A549 (cell line): ENCODE data around the gene OR10G7. TPM values are rescaled to one million over a fixed set of nuclear protein-coding genes. Genes with fewer than 3 reads are reported as not detected.

Experiments
- ATAC-seq, 2 experiments: fragments of 200-7000 bp in 1 of 2; fragments of >200 bp in 1 of 2; cut with Nextera tagmentation in 1 of 2; cut with Tn5 transposase in 1 of 2; 3 replicates each; pipeline versions ENCODE4 v1.8.0 to v1.9.1; 2018 to 2020; ENCODE audit warnings: mild to moderate bottlenecking in 1 of 2, moderate library complexity in 1 of 2
- CTCF ChIA-PET: fragments of 300-600 bp; sonication (Branson Sonifier 250); formaldehyde crosslinking; extraction: SDS; loops from one replicate; lab custom pipeline; 2021; ENCODE audit warnings: antibody characterized with exemption, inconsistent platforms; lab: Yijun Ruan, JAX
- POLR2A ChIA-PET: fragments of 350-600 bp; formaldehyde crosslinking; extraction: SDS; loops from one replicate; lab custom pipeline; 2021; ENCODE audit warnings: antibody characterized with exemption, inconsistent platforms; lab: Yijun Ruan, JAX
- DNase-seq, 2 experiments: peaks; one replicate each; pipeline versions ENCODE4 v3.0.0 to v3.0.0-alpha.2; 2011 to 2016; ENCODE audit warnings: low read depth in 1 of 2, low spot score in 1 of 2
- FAIRE-seq: peaks from 2 replicates; lab custom pipeline; 2011; peaks lifted over from hg19 to GRCh38; lab: Jason Lieb, UNC
- H3K27ac ChIP-seq, 2 experiments: fragments of >200 bp; sonication (Bioruptor Twin); formaldehyde crosslinking; 3 replicates each; pipeline ENCODE4 v1.5.1; 2016 to 2017
- H3K4me1 ChIP-seq: fragments of >200 bp; sonication (Bioruptor Twin); formaldehyde crosslinking; 3 replicates; pipeline ENCODE4 v1.6.1; 2016
- H3K4me2 ChIP-seq: fragments of >200 bp; sonication (Bioruptor Twin); formaldehyde crosslinking; 3 replicates; pipeline ENCODE4 v1.6.1; 2016
- H3K4me3 ChIP-seq: fragments of >200 bp; sonication (Bioruptor Twin); formaldehyde crosslinking; 3 replicates; pipeline ENCODE4 v1.5.1; 2016
- H3K9me3 ChIP-seq: fragments of >200 bp; sonication (Bioruptor Twin); formaldehyde crosslinking; 3 replicates; pipeline ENCODE4 v1.6.1; 2016
- BHLHE40 ChIP-seq: IDR thresholded peaks from 2 replicates; pipeline ENCODE4 v1.6.1; 2012; ENCODE audit warnings: low read depth, low read length, inconsistent platforms
- CBX2 ChIP-seq: fragments of 200-600 bp; sonication (generic); IDR thresholded peaks from 2 replicates; pipeline ENCODE4 v1.6.1; 2016; ENCODE audit warnings: low read depth, mild to moderate bottlenecking, borderline replicate concordance
- CBX8 ChIP-seq: fragments of 200-600 bp; sonication (generic); IDR thresholded peaks from 2 replicates; pipeline ENCODE4 v1.6.1; 2016
- CEBPB ChIP-seq, 2 experiments: fragments of >200 bp in 1 of 2; sonication (Bioruptor Twin) in 1 of 2; formaldehyde crosslinking in 1 of 2; IDR thresholded peaks; 2 replicates each; pipeline ENCODE4 v1.6.1; 2012 to 2016
- CTCF ChIP-seq: fragments of >200 bp; sonication (Bioruptor Twin); formaldehyde crosslinking; IDR thresholded peaks from 3 replicates; pipeline ENCODE4 v1.5.1; 2016
- EHMT2 ChIP-seq: fragments of 200-600 bp; sonication (generic); IDR thresholded peaks from 2 replicates; pipeline ENCODE4 v1.6.1; 2016; ENCODE audit warnings: antibody characterized with exemption, low read depth, mild to moderate bottlenecking, moderate library complexity
- ELK1 ChIP-seq: fragments of 150-350 bp; IDR thresholded peaks from 2 replicates; pipeline ENCODE4 v1.6.1; 2014; ENCODE audit warnings: low read depth, mild to moderate bottlenecking, low read length
- HEYL ChIP-seq: fragments of 250-450 bp; sonication (Bioruptor Pico); IDR thresholded peaks from 2 replicates; pipeline ENCODE4 v1.8.0; 2021; ENCODE audit warnings: mild to moderate bottlenecking, moderate library complexity
- HOXA7 ChIP-seq: fragments of 250-450 bp; sonication (Bioruptor Pico); IDR thresholded peaks from 2 replicates; pipeline ENCODE4 v1.5.0; 2020; ENCODE audit warnings: mild to moderate bottlenecking, moderate library complexity
- KDM5A ChIP-seq: fragments of 200-600 bp; sonication (generic); IDR thresholded peaks from 2 replicates; pipeline ENCODE4 v1.6.1; 2016; ENCODE audit warnings: antibody characterized with exemption, mild to moderate bottlenecking
- MAFK ChIP-seq: fragments of 450-650 bp; IDR thresholded peaks from 2 replicates; pipeline ENCODE4 v1.6.1; 2014; ENCODE audit not compliant: partially characterized antibody
- MAX ChIP-seq: IDR thresholded peaks from 2 replicates; pipeline ENCODE4 v1.6.1; 2012
- MAZ ChIP-seq: fragments of 150-350 bp; IDR thresholded peaks from 2 replicates; pipeline ENCODE4 v1.6.1; 2014; ENCODE audit warnings: antibody characterized with exemption, low read depth, low read length, borderline replicate concordance
- MYC ChIP-seq: IDR thresholded peaks from 2 replicates; pipeline ENCODE4 v1.6.1; 2012; ENCODE audit warnings: mild to moderate bottlenecking, inconsistent platforms, low read length, improper control_type of control experiment, borderline replicate concordance
- NFE2L2 ChIP-seq: fragments of 150-350 bp; conservative IDR thresholded peaks from 2 replicates; pipeline ENCODE4 v1.6.1; 2014; ENCODE audit warnings: low read length
- NPAS2 ChIP-seq: fragments of 250-450 bp; sonication (Bioruptor Pico); IDR thresholded peaks from 2 replicates; pipeline ENCODE4 v1.8.0; 2022; ENCODE audit warnings: mild to moderate bottlenecking, moderate library complexity, borderline replicate concordance
- PHF8 ChIP-seq: fragments of 200-600 bp; sonication (generic); IDR thresholded peaks from 2 replicates; pipeline ENCODE4 v1.6.1; 2016; ENCODE audit warnings: low read depth, mild to moderate bottlenecking, antibody characterized with exemption, moderate library complexity, borderline replicate concordance
- RAD21 ChIP-seq, 2 experiments: fragments of >200 bp in 1 of 2; sonication (Bioruptor Twin) in 1 of 2; formaldehyde crosslinking in 1 of 2; IDR thresholded peaks in 1 of 2; conservative IDR thresholded peaks in 1 of 2; 2 replicates in 1 of 2; 3 replicates in 1 of 2; pipeline ENCODE4 v1.6.1; 2012 to 2018; ENCODE audit warnings: inconsistent platforms in 1 of 2
- RCOR1 ChIP-seq: fragments of 150-350 bp; IDR thresholded peaks from 2 replicates; pipeline ENCODE4 v1.6.1; 2014; ENCODE audit warnings: antibody characterized with exemption, low read length, low read depth
- RFX5 ChIP-seq: fragments of 450-650 bp; IDR thresholded peaks from 2 replicates; pipeline ENCODE4 v1.7.1; 2014; ENCODE audit warnings: antibody characterized with exemption, mild to moderate bottlenecking, moderate library complexity
- RNF2 ChIP-seq: fragments of 200-600 bp; sonication (generic); IDR thresholded peaks from 2 replicates; pipeline ENCODE4 v1.6.1; 2016; ENCODE audit warnings: low read depth, mild to moderate bottlenecking, antibody characterized with exemption, moderate library complexity, borderline replicate concordance
- SMC3 ChIP-seq: fragments of >200 bp; sonication (Bioruptor Twin); formaldehyde crosslinking; IDR thresholded peaks from 3 replicates; pipeline ENCODE4 v1.6.1; 2018; ENCODE audit warnings: inconsistent platforms
- TP53 ChIP-seq: fragments of 250-450 bp; sonication (Bioruptor Pico); IDR thresholded peaks from 2 replicates; pipeline ENCODE4 v1.5.0; 2021; ENCODE audit warnings: mild to moderate bottlenecking, moderate library complexity
- ZC3H11A ChIP-seq: fragments of 450-650 bp; IDR thresholded peaks from 2 replicates; pipeline ENCODE4 v1.6.1; 2014; ENCODE audit warnings: antibody characterized with exemption, mild to moderate bottlenecking
- ZNF302 ChIP-seq: fragments of 250-450 bp; sonication (Bioruptor Pico); IDR thresholded peaks from 2 replicates; pipeline ENCODE4 v1.9.0; 2021; ENCODE audit warnings: inconsistent platforms, mild to moderate bottlenecking, moderate library complexity
- ZSCAN20 ChIP-seq: fragments of 250-450 bp; sonication (Bioruptor Pico); IDR thresholded peaks from 2 replicates; pipeline ENCODE4 v1.8.0; 2022; ENCODE audit warnings: mild to moderate bottlenecking, moderate library complexity
- WGBS: methylation state at CpG from one replicate; pipeline ENCODE4 v1.1.6; 2017; ENCODE audit errors: missing lambda C conversion rate; 5-methylcytosine and 5-hydroxymethylcytosine counted together
- polyA plus RNA-seq, 4 experiments: library from polyadenylated mRNA; depleted of rRNA in 3 of 4; stranded (reverse); fragments of >200 nt; fragmentation: RNase III in 1 of 4; extraction: RNeasy Plus Mini Kit Qiagen cat#74134 plus additional on column Dnase treatment in 1 of 4; gene quantifications; 2 replicates in 3 of 4; 3 replicates in 1 of 4; pipeline ENCODE4 v1.2.3, GENCODE V29; 2011 to 2017
- TF ChIP-seq, protein P1 (sequence below): fragments of 200-600 bp; sonication (generic); IDR thresholded peaks from 2 replicates; pipeline ENCODE4 v1.6.1; 2016; ENCODE audit warnings: antibody characterized with exemption, mild to moderate bottlenecking, moderate library complexity

Gene OR10G7
- polyA plus RNA-seq, 2 of the 4 experiments (the other 2 are of a cell fraction) = not detected

- ChIA-PET POLR2A (no interaction called here), CTCF (interaction anchor here (0.6 kb wide), 1 partner anchor 98 kb away, joined by 4 read pairs; no protein-coding TSS in a partner anchor)
- Histone ChIP-seq H3K27ac (no peak overlapping the region), H3K4me3 (no peak overlapping the region), H3K4me1 (no peaks in the 10 kb centered on the region), H3K9me3 (no peaks in the 10 kb centered on the region)
- 79% methylated on average over 1 of the region's 1 CpG for WGBS
- no peak for ATAC-seq
- FAIRE-seq = no peak
- DNase-seq = no peak
- TF ChIP-seq HEYL (CRISPR knock-in tag) (no peak), ZNF302 (no peak), SMC3 (no peak), CTCF (no peak), NPAS2 (CRISPR knock-in tag) (no peak), MYC (no peak), BHLHE40 (no peak), CBX2 (no peak), PHF8 (no peak), RAD21 (conservative IDR thresholded peaks at IDR 0.05 in 1 of 2, IDR thresholded peaks at IDR 0.05 in 1 of 2) (no peak), HOXA7 (CRISPR knock-in tag) (no peak), RCOR1 (no peak), CEBPB (IDR thresholded peaks at IDR 0.05) (no peak), KDM5A (no peak), EHMT2 (no peak), ELK1 (no peak), MAFK (no peak), ZSCAN20 (CRISPR knock-in tag) (no peak), MAX (no peak)
- TF ChIP-seq, protein P1, sequence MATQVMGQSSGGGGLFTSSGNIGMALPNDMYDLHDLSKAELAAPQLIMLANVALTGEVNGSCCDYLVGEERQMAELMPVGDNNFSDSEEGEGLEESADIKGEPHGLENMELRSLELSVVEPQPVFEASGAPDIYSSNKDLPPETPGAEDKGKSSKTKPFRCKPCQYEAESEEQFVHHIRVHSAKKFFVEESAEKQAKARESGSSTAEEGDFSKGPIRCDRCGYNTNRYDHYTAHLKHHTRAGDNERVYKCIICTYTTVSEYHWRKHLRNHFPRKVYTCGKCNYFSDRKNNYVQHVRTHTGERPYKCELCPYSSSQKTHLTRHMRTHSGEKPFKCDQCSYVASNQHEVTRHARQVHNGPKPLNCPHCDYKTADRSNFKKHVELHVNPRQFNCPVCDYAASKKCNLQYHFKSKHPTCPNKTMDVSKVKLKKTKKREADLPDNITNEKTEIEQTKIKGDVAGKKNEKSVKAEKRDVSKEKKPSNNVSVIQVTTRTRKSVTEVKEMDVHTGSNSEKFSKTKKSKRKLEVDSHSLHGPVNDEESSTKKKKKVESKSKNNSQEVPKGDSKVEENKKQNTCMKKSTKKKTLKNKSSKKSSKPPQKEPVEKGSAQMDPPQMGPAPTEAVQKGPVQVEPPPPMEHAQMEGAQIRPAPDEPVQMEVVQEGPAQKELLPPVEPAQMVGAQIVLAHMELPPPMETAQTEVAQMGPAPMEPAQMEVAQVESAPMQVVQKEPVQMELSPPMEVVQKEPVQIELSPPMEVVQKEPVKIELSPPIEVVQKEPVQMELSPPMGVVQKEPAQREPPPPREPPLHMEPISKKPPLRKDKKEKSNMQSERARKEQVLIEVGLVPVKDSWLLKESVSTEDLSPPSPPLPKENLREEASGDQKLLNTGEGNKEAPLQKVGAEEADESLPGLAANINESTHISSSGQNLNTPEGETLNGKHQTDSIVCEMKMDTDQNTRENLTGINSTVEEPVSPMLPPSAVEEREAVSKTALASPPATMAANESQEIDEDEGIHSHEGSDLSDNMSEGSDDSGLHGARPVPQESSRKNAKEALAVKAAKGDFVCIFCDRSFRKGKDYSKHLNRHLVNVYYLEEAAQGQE = no peak
- TF ChIP-seq, all 56 proteins: peak for 0
- H3K4me2 ChIP-seq = no peak overlapping the region
Observed at GRCh38 chr11:124036666-124037065, 4.5 kb downstream of the OR10G7 start.

GRCh38 chr11:124026498-124026897 lies 14.6 kb downstream of the OR10G7 start, which contains the start of gene OR10G8:
OR10G8 (plus strand) TSS chr11:124026798; CDS start chr11:124029623, 2,825 bp downstream.
- ATAC-seq = no peak
- no peaks in the 10 kb centered on the region for H3K4me1 ChIP-seq
- no peak within 1 kb of the TSS for H3K27ac ChIP-seq
- WGBS = 0% methylated on average over 2 of the region's 2 CpGs
- no peaks in the 10 kb centered on the region for H3K9me3 ChIP-seq
- no peak within 1 kb of the TSS for H3K4me3 ChIP-seq
- ChIA-PET POLR2A (no interaction called here), CTCF (no interaction called here)
- FAIRE-seq = no peak
- no peak for DNase-seq
- no peak within 1 kb of the TSS for H3K4me2 ChIP-seq
- no peak for TF ChIP-seq NFE2L2
- TF ChIP-seq RFX5 = no peak
- TF ChIP-seq CTCF = no peak
- no peak for TF ChIP-seq SMC3
- no peak for TF ChIP-seq ZC3H11A
- TF ChIP-seq CBX8 = no peak
- TF ChIP-seq ELK1 = no peak
- no peak for TF ChIP-seq TP53
- no peak for TF ChIP-seq MAZ
- TF ChIP-seq PHF8 = no peak
- no peak for TF ChIP-seq RNF2
